ENCODE results near the gene HDAC11.

Gene HDAC11

DNA sequence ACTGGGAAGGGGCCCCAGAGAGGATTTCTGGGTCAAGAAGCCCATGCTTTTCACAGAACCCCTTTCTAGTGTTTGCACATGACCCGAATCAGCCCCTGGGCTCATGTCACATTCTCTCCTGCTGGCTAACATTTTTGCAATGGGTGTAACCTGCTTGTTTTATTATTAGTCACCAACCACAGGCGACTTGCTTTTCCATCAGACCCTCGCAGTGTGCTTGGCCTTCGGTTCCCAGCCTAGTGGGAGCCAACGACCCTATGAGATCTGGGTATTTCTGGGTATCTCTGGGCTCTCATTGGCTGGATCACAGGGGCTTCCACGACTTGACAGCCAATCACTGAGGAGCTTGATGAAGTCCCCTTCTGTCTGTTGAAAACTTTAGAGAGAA lies 57.8 kb downstream of the HDAC11 start:
- peak; percentile 86 for DNase-seq (ENCODE audit: extremely low read depth, low read depth)
- TF ChIP-seq, protein P1, sequence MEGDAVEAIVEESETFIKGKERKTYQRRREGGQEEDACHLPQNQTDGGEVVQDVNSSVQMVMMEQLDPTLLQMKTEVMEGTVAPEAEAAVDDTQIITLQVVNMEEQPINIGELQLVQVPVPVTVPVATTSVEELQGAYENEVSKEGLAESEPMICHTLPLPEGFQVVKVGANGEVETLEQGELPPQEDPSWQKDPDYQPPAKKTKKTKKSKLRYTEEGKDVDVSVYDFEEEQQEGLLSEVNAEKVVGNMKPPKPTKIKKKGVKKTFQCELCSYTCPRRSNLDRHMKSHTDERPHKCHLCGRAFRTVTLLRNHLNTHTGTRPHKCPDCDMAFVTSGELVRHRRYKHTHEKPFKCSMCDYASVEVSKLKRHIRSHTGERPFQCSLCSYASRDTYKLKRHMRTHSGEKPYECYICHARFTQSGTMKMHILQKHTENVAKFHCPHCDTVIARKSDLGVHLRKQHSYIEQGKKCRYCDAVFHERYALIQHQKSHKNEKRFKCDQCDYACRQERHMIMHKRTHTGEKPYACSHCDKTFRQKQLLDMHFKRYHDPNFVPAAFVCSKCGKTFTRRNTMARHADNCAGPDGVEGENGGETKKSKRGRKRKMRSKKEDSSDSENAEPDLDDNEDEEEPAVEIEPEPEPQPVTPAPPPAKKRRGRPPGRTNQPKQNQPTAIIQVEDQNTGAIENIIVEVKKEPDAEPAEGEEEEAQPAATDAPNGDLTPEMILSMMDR (IDR thresholded peaks at IDR 0.05; ENCODE audit: low read depth, low read length), result no peak

DNA sequence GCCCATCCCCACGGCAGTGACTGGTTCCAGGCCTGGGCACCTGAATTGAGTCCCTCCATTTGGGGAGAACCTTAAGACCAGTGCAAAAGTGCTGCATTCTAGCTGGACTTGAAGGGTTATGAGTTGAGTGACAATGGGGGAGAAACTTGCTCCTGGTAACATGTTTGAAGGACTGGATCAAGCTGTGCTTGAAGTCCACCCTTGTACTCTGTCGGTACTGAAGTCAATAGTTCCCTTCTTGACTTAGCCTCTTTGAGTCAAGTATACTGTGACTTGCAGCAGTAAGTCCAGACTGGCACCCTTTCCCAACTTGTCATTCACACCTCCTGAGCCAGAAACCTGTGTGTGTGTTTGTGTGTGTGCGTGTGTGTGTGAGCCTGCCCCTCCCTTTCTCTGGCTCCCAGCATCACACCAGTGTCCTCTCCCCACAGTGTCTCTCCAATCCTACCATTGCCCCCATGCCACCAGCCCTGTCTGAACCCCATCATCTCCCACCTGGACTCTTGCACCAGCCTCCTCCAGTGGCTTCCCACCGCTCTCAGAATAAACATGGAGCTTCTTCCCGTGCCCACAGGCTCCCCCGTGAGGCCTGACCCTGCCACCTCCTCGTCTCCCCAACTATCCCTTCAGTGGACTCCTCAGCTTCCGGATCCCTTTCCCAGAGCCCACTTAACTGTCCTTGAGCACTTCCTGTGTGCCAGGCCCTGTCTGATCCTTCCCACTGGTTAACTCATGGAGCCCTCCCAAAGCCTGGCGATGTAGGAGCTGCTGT lies 58.6 kb downstream of the HDAC11 start:
- TF ChIP-seq, protein P1 (IDR thresholded peaks at IDR 0.05; ENCODE audit: low read depth, low read length), result no peak

DNA sequence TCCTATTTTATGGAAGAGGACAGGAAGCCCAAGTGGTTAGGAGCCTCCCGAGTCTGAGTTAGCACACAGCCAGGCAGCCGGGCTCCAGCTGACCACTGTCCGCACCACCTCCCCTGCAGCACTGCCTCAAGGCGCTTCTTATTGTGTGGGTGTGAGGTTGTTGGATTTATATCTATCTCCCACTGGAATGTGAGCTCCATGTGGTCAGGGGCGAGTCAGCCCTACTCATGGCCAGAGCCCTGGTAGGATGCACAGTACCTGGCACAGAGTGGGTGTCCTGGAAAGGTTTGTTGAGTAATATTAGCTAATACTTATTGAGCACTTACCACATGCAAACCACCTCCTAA lies 59.2 kb downstream of the HDAC11 start:
- TF ChIP-seq, protein P1 (IDR thresholded peaks at IDR 0.05; ENCODE audit: low read depth, low read length), result no peak
- no peak for DNase-seq (ENCODE audit: extremely low read depth, low read depth)

More for the DNA sequence above, 58.6 kb downstream of the HDAC11 start:
- no peak for DNase-seq (ENCODE audit: extremely low read depth, low read depth)

DNA sequence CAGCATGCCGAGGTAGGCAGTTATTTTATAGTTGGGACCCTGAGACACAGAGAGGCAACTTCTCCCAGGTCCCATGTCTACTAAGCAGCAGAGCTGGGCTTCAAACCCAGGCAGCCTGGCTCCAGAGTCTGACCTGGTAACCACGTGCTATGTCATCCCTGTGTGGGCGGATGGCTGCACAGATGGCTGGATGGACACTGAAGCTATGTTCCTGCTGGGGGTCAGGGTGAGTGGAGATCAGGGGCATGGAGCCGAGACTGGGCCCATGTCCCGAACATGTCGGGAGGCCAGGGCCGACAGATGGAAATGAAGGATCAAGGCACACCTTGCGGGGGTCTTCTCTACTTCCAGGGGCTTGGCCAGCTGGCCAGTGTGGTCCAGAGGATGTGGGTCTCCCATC lies 59.6 kb downstream of the HDAC11 start:
- DNase-seq (ENCODE audit: extremely low read depth, low read depth), result no peak
- TF ChIP-seq, protein P1 (IDR thresholded peaks at IDR 0.05; ENCODE audit: low read depth, low read length), result no peak

DNA sequence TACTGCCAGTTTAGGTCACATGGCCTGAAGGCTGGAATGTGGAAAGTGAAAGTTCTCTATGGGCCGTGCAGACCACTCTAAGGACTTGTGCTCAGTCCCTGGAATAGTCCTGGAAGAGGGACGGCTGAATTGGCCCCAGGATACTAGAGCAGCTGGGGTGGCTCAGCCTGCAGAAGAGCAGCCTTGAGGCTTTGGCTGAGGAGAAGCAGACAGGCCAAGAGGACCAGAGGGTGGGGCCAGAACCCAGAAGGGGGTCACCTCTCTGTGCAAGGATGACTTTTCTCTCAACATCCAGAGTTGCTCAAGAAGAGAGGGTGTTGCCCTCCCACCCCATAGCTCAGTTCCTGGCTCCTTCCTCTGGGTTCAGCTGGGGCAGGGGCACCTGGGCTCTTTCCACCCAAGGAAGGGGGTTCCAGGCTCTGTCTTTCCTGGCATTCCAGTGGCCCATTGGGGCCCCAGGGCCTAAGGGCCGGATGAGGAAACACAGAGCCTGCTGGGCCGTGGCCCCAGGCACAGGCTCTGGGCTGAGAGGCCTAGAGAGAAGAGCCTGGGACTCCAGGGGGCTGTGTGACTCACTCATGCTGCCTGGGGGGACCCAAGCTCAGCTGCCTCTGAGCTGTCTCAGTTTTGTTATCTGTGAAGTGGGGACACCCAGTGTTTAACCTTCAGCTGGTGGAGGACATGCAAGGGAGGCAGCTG lies 60.3 kb downstream of the HDAC11 start:
- TF ChIP-seq, protein P1 (IDR thresholded peaks at IDR 0.05; ENCODE audit: low read depth, low read length), result no peak
- no peak for DNase-seq (ENCODE audit: extremely low read depth, low read depth)

DNA sequence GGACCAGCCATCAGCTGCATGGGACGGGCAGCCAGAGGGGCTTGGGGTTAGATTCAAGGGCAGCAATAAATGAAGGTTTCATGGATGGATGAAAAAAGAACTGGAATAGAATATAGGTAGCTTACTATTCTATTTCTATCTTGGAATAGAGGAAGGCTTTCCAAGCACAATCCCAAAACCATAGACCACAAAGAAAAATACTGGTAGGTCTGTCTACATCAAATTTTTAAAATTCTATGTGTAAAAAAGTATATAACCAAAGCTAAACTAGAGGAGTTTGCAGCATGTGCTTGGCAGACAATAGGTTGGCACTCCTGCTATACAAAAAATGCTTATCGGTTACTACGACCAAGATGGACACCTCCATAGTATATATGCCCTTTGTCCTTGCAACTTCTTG lies 61.6 kb downstream of the HDAC11 start:
- DNase-seq (ENCODE audit: extremely low read depth, low read depth), result no peak
- TF ChIP-seq, protein P1 (IDR thresholded peaks at IDR 0.05; ENCODE audit: low read depth, low read length), result no peak

DNA sequence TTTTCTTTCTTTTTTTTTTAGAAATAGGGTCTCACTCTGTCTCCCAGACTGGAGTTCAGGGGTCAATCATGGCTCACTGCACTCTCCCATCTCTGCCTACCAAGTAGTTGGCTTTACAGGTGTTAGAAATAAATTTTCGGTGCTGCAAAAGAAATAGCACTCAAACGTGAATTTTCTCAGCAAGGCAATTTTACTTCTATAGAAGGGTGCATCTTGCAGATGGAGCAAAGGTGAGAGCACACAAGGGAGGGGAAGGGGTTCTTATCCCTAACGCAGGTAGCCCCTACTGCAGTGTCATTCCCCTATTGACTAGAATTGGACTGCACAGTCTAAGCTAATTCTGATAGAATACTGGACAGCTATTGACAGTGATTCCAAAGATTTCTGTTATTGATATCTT lies 62.0 kb downstream of the HDAC11 start:
- TF ChIP-seq, protein P1 (IDR thresholded peaks at IDR 0.05; ENCODE audit: low read depth, low read length), result no peak
- no peak for DNase-seq (ENCODE audit: extremely low read depth, low read depth)

Data from AG09319 (cell line).